ENCODE data around the gene SUGT1. TPM values are rescaled to one million over a fixed set of nuclear protein-coding genes. Genes with fewer than 3 reads are reported as not detected.

SUGT1 gene
- total and polyA plus RNA-seq, 2 of the 13 experiments (the other 11 are each of a cell fraction or from before 2014, with no cell fraction given): 23.1 to 71.2 TPM

- TF ChIP-seq ZNF280B (CRISPR knock-in tag; IDR thresholded peaks at IDR 0.05; ENCODE audit: borderline replicate concordance) (0 out of 2 replicates have a peak, but pooled peaks have one; percentile 3), ZNF781 (CRISPR knock-in tag; IDR thresholded peaks at IDR 0.05; ENCODE audit: borderline replicate concordance, not compliant biosample characterization) (peak; percentile 33), NR0B2 (CRISPR knock-in tag; IDR thresholded peaks at IDR 0.05) (no peak), ZNF841 (CRISPR knock-in tag; IDR thresholded peaks at IDR 0.05; ENCODE audit: borderline replicate concordance) (no peak), CENPBD1 (CRISPR knock-in tag; IDR thresholded peaks at IDR 0.05; ENCODE audit: borderline replicate concordance, low read depth) (no peak), TGIF2 (CRISPR knock-in tag; IDR thresholded peaks at IDR 0.05) (peak; percentile 54; the same call in 1 of the 2 replicates), ZNF615 (CRISPR knock-in tag; IDR thresholded peaks at IDR 0.05; ENCODE audit: borderline replicate concordance) (0 out of 2 replicates have a peak, but pooled peaks have one; percentile 36), PHB2 (IDR thresholded peaks at IDR 0.05; ENCODE audit: partially characterized antibody) (no peak), SYNCRIP (IDR thresholded peaks at IDR 0.05; ENCODE audit: insufficient read depth, low read depth, low read length) (no peak), ZBTB25 (CRISPR knock-in tag; IDR thresholded peaks at IDR 0.05) (peak; percentile 85; the same call in 1 of the 2 replicates), NR2C2 (CRISPR knock-in tag; IDR thresholded peaks at IDR 0.05; ENCODE audit: borderline replicate concordance) (peak; percentile 91), SMAD3 (CRISPR knock-in tag; IDR thresholded peaks at IDR 0.05) (peak; percentile 69), ZNF772 (CRISPR knock-in tag; IDR thresholded peaks at IDR 0.05) (peak; percentile 50; the same call in 1 of the 2 replicates), ELK4 (CRISPR knock-in tag; IDR thresholded peaks at IDR 0.05; ENCODE audit: borderline replicate concordance) (no peak), ZFP82 (CRISPR knock-in tag; IDR thresholded peaks at IDR 0.05; ENCODE audit: borderline replicate concordance) (peak; percentile 75; the same call in 1 of the 2 replicates), SAP130 (CRISPR knock-in tag; IDR thresholded peaks at IDR 0.05; ENCODE audit: low read depth) (peak; percentile 84), CSRNP1 (CRISPR knock-in tag; IDR thresholded peaks at IDR 0.05) (peak; percentile 78), MNT (IDR thresholded peaks at IDR 0.05) (peak; percentile 28; the same call in 1 of the 2 replicates), RXRB (CRISPR knock-in tag; IDR thresholded peaks at IDR 0.05; ENCODE audit: borderline replicate concordance) (peak; percentile 60)
These were observed at the start of gene SUGT1 (continued) for GRCh38 chr13:52652196-52652979.
